Suprapubic skin (tissue), 4 donors: ENCODE measurements around the gene SPANXN2. TPM values are rescaled to one million over a fixed set of nuclear protein-coding genes. Genes with fewer than 3 reads are reported as not detected.

Experiments used
- DNase-seq, 2 donors: peaks; one replicate each; pipeline ENCODE4 v3.0.0-alpha.2; 2019; ENCODE audit warnings: low spot score in 2 of 2
- H3K27ac ChIP-seq: fragments of 200-600 bp; sonication (generic); one replicate; pipeline ENCODE4 v1.5.1; 2019
- H3K27me3 ChIP-seq: fragments of 200-600 bp; sonication (generic); one replicate; pipeline ENCODE4 v1.5.1; 2019
- H3K36me3 ChIP-seq: fragments of 200-600 bp; sonication (generic); one replicate; pipeline ENCODE4 v1.5.1; 2019
- H3K4me1 ChIP-seq: fragments of 200-600 bp; sonication (generic); one replicate; pipeline ENCODE4 v1.5.1; 2019
- H3K4me3 ChIP-seq: fragments of 200-600 bp; sonication (generic); one replicate; pipeline ENCODE4 v1.5.1; 2019; ENCODE audit warnings: mild to moderate bottlenecking
- H3K9me3 ChIP-seq: fragments of 200-600 bp; sonication (generic); one replicate; pipeline ENCODE4 v1.5.1; 2019
- CTCF ChIP-seq, 2 donors: fragments of 200-600 bp in 1 of 2; fragments of 450-650 bp in 1 of 2; sonication (generic) in 1 of 2; IDR thresholded peaks; one replicate each; pipeline ENCODE4 v1.5.1; 2016 to 2019; ENCODE audit warnings: antibody characterized with exemption in 2 of 2, mild to moderate bottlenecking in 1 of 2, moderate library complexity in 1 of 2
- EP300 ChIP-seq: sonication (generic); formaldehyde crosslinking; IDR thresholded peaks from one replicate; pipeline ENCODE4 v1.6.1; 2017; ENCODE audit warnings: antibody characterized with exemption
- POLR2A ChIP-seq, 2 donors: fragments of 450-650 bp; IDR thresholded peaks; one replicate each; pipeline ENCODE4 v1.6.1; 2017; ENCODE audit warnings: antibody characterized with exemption in 2 of 2, mild to moderate bottlenecking in 2 of 2, moderate library complexity in 2 of 2
- POLR2AphosphoS5 ChIP-seq, 3 donors: sonication (generic); formaldehyde crosslinking; IDR thresholded peaks; one replicate each; pipeline ENCODE4 v1.6.1; 2017; ENCODE audit warnings: antibody characterized with exemption in 3 of 3
- WGBS: methylation state at CpG from one replicate; pipeline ENCODE4 v1.1.5; 2018; 5-methylcytosine and 5-hydroxymethylcytosine counted together
- total RNA-seq, 4 donors: library from RNA; depleted of rRNA; stranded (reverse); fragments of >200 nt; gene quantifications; one replicate each; pipeline ENCODE4 v1.1.0, GENCODE V29; 2016

The SPANXN2 gene
- total RNA-seq, 4 donors from 2014 or later = not detected

- TF ChIP-seq EP300 (no peak), POLR2A (IDR thresholded peaks at IDR 0.05) (no peak)
- Histone ChIP-seq H3K27ac (no peak overlapping the region), H3K36me3 (no peaks in the 10 kb centered on the region), H3K27me3 (no peaks in the 10 kb centered on the region), H3K4me1 (no peaks in the 10 kb centered on the region), H3K9me3 (no peaks in the 10 kb centered on the region), H3K4me3 (no peak overlapping the region)
- WGBS = 93% methylated on average over 3 of the region's 17 CpGs
- DNase-seq = no peak
Observed at GRCh38 chrX:143726296-143726695, 5.7 kb upstream of the SPANXN2 start.

GRCh38 chrX:143701460-143701859, 19.1 kb downstream of the SPANXN2 start:
- no peaks in the 10 kb centered on the region for H3K9me3 ChIP-seq
- no peaks in the 10 kb centered on the region for H3K4me1 ChIP-seq
- DNase-seq = no peak
- H3K27ac ChIP-seq = no peak overlapping the region
- no peaks in the 10 kb centered on the region for H3K27me3 ChIP-seq
- no peaks in the 10 kb centered on the region for H3K36me3 ChIP-seq
- 79% methylated on average over 4 of the region's 4 CpGs for WGBS
- H3K4me3 ChIP-seq = no peak overlapping the region
- TF ChIP-seq POLR2AphosphoS5 (IDR thresholded peaks at IDR 0.05) = no peak
- TF ChIP-seq CTCF (IDR thresholded peaks at IDR 0.05) = no peak

- Histone ChIP-seq H3K27me3 (no peaks in the 10 kb centered on the region), H3K27ac (no peak overlapping the region), H3K4me1 (no peaks in the 10 kb centered on the region), H3K4me3 (no peak overlapping the region), H3K9me3 (no peaks in the 10 kb centered on the region), H3K36me3 (no peaks in the 10 kb centered on the region)
- TF ChIP-seq CTCF (IDR thresholded peaks at IDR 0.05) (no peak), EP300 (no peak), POLR2AphosphoS5 (IDR thresholded peaks at IDR 0.05) (no peak), POLR2A (IDR thresholded peaks at IDR 0.05) (no peak)
- DNase-seq = no peak
- WGBS = 63% methylated on average over 1 of the region's 1 CpG
Observed at GRCh38 chrX:143694885-143695284, 25.7 kb downstream of the SPANXN2 start.

GRCh38 chrX:143683486-143683885, 37.1 kb downstream of the SPANXN2 start:
- Histone ChIP-seq H3K4me3 (no peak overlapping the region), H3K27me3 (no peaks in the 10 kb centered on the region), H3K9me3 (no peaks in the 10 kb centered on the region), H3K27ac (no peak overlapping the region), H3K36me3 (no peaks in the 10 kb centered on the region), H3K4me1 (no peaks in the 10 kb centered on the region)
- WGBS = 59% methylated on average over 3 of the region's 3 CpGs
- TF ChIP-seq POLR2A (IDR thresholded peaks at IDR 0.05) (no peak), CTCF (IDR thresholded peaks at IDR 0.05) (no peak), EP300 (no peak), POLR2AphosphoS5 (IDR thresholded peaks at IDR 0.05) (no peak)
- DNase-seq = no peak

GRCh38 chrX:143674926-143675325, 45.6 kb downstream of the SPANXN2 start:
- 66% methylated on average over 4 of the region's 4 CpGs for WGBS
- no peak for TF ChIP-seq POLR2A (IDR thresholded peaks at IDR 0.05)
- no peak for TF ChIP-seq EP300
- TF ChIP-seq CTCF (IDR thresholded peaks at IDR 0.05) = no peak
- TF ChIP-seq POLR2AphosphoS5 (IDR thresholded peaks at IDR 0.05) = no peak

GRCh38 chrX:143669395-143669794, 51.2 kb downstream of the SPANXN2 start:
- no peaks in the 10 kb centered on the region for H3K9me3 ChIP-seq
- no peaks in the 10 kb centered on the region for H3K4me1 ChIP-seq
- H3K36me3 ChIP-seq = no peaks in the 10 kb centered on the region
- WGBS = 14% methylated on average over 5 of the region's 5 CpGs
- no peaks in the 10 kb centered on the region for H3K27me3 ChIP-seq
- no peak for DNase-seq
- no peak for TF ChIP-seq POLR2AphosphoS5 (IDR thresholded peaks at IDR 0.05)
- no peak for TF ChIP-seq EP300
- no peak for TF ChIP-seq CTCF (IDR thresholded peaks at IDR 0.05)
- no peak for TF ChIP-seq POLR2A (IDR thresholded peaks at IDR 0.05)
- H3K4me3 ChIP-seq = no peak overlapping the region
- H3K27ac ChIP-seq = no peak overlapping the region

More at GRCh38 chrX:143674926-143675325, 45.6 kb downstream of the SPANXN2 start:
- no peaks in the 10 kb centered on the region for H3K9me3 ChIP-seq
- no peaks in the 10 kb centered on the region for H3K36me3 ChIP-seq
- no peak for DNase-seq
- no peaks in the 10 kb centered on the region for H3K27me3 ChIP-seq
- no peak overlapping the region for H3K4me3 ChIP-seq
- H3K27ac ChIP-seq = no peak overlapping the region
- H3K4me1 ChIP-seq = no peaks in the 10 kb centered on the region
